ENCODE results near the gene JAKMIP2.
"Not testable (repeated sequence)": the region's sequence is repeated elsewhere in the genome, so short reads cannot be mapped to it uniquely, and the experiment has no call there.

The JAKMIP2 gene

GRCh38 chr5:147557876-147558745, 224.4 kb downstream of the JAKMIP2 start:
- TF ChIP-seq CTCF (IDR thresholded peaks at IDR 0.05; ENCODE audit: insufficient read depth, low read depth, low read length, missing control alignments), result no peak
- no peak overlapping the region for H3K4me3 ChIP-seq (ENCODE audit: low read depth, low read length)
- no peak for DNase-seq (ENCODE audit: low read depth)

GRCh38 chr5:147555176-147555575, 227.4 kb downstream of the JAKMIP2 start:
- DNase-seq (ENCODE audit: low read depth), result no peak

GRCh38 chr5:147554261-147554817, 228.2 kb downstream of the JAKMIP2 start:
- DNase-seq (ENCODE audit: low read depth), result no peak
- H3K4me3 ChIP-seq (ENCODE audit: low read depth, low read length), result no peak overlapping the region

More at GRCh38 chr5:147555176-147555575, 227.4 kb downstream of the JAKMIP2 start:
- no peak for TF ChIP-seq CTCF (IDR thresholded peaks at IDR 0.05; ENCODE audit: insufficient read depth, low read depth, low read length, missing control alignments)
- H3K4me3 ChIP-seq (ENCODE audit: low read depth, low read length), result no peak overlapping the region

GRCh38 chr5:147553817-147554216, 228.7 kb downstream of the JAKMIP2 start:
- H3K4me3 ChIP-seq (ENCODE audit: low read depth, low read length); DNase-seq (ENCODE audit: low read depth): not testable (repeated sequence)

More at GRCh38 chr5:147554261-147554817, 228.2 kb downstream of the JAKMIP2 start:
- no peak for TF ChIP-seq CTCF (IDR thresholded peaks at IDR 0.05; ENCODE audit: insufficient read depth, low read depth, low read length, missing control alignments)

- DNase-seq (ENCODE audit: low read depth), result no peak
- TF ChIP-seq CTCF (IDR thresholded peaks at IDR 0.05; ENCODE audit: insufficient read depth, low read depth, low read length, missing control alignments), result no peak
- H3K4me3 ChIP-seq (ENCODE audit: low read depth, low read length), result no peak overlapping the region
Observed at GRCh38 chr5:147552897-147553296, 229.6 kb downstream of the JAKMIP2 start.

GRCh38 chr5:147551677-147552076, 230.9 kb downstream of the JAKMIP2 start:
- DNase-seq (ENCODE audit: low read depth), result no peak
- no peak for TF ChIP-seq CTCF (IDR thresholded peaks at IDR 0.05; ENCODE audit: insufficient read depth, low read depth, low read length, missing control alignments)
- H3K4me3 ChIP-seq (ENCODE audit: low read depth, low read length), result no peak overlapping the region

- no peak for TF ChIP-seq CTCF (IDR thresholded peaks at IDR 0.05; ENCODE audit: insufficient read depth, low read depth, low read length, missing control alignments)
- no peak for DNase-seq (ENCODE audit: low read depth)
Observed at GRCh38 chr5:147547730-147548129, 234.8 kb downstream of the JAKMIP2 start.

More at GRCh38 chr5:147547730-147548129, 234.8 kb downstream of the JAKMIP2 start:
- no peak overlapping the region for H3K4me3 ChIP-seq (ENCODE audit: low read depth, low read length)
